ENCODE data around the gene RAB42. TPM values are rescaled to one million over a fixed set of nuclear protein-coding genes. Genes with fewer than 3 reads are reported as not detected.

The RAB42 gene
- total RNA-seq, 1 experiment from 2014 or later: 12.6 TPM

DNA sequence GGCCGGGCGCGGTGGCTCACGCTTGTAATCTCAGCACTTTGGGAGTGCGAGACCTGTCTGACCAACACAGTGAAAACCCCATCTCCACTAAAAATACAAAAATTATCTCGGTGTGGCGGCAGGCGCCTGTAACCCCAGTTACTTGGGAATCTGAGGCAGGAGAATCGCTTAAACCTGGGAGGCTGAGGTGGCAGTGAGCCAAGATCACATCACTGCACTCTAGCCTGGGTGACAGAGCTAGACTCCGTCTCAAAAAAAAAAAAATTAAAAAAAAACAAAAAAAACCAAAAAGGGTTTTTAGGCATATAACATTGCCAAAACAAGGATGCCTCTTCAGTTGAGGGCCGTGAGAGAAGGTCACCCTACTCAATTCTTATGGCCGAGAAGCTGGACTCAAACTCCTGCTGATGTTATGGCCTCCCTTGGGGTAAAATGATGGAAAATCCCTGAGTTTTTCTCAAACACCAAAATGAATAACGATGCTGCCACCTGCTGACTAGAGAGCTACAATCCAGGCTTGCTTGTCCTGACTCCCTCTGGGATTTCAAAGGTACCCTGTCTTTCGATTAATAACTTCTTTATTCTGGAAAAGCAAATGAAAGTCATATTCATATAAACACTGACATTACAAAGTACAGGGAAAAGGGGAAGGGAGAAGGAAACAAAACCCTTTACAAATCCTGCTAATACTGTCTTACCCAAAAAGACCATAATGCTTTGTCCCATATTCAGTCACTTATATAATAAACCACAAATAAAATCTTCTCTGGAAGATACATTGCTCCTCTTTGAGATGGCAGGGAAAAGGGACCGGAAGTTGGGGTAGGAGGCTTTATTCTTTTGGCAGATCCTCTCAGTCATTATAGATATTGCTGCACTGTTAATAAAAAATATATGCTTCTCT is 10.7 kb downstream of the RAB42 start:
- peak overlapping the region; percentile 91; the same call in 1 of the 2 replicates for H3K27ac Mint-ChIP-seq
- H3K36me3 Mint-ChIP-seq: peaks cover 14% of the 10 kb centered on the region
- no peaks in the 10 kb centered on the region for H3K9me3 Mint-ChIP-seq
- ChIA-PET POLR2A (interaction anchor here (0.8 to 1.8 kb wide), 5 partner anchors 21 to 91 kb away, joined by 3 to 16 read pairs (median 4); partner anchors contain the start of gene TAF12), CTCF (interaction anchor here (0.5 to 2.3 kb wide), 42 partner anchors 8 to 555 kb away, joined by 3 to 19 read pairs (median 4); partner anchors contain the start of genes GMEB1, PHACTR4 and TRNAU1AP)
- TF ChIP-seq FOXJ3 (CRISPR knock-in tag; IDR thresholded peaks at IDR 0.05; ENCODE audit: borderline replicate concordance) (no peak), FOXK1 (CRISPR knock-in tag; IDR thresholded peaks at IDR 0.05) (no peak), GRHL2 (CRISPR knock-in tag; IDR thresholded peaks at IDR 0.05; ENCODE audit: insufficient replicate concordance, severe bottlenecking) (no peak), ZBTB21 (CRISPR knock-in tag; IDR thresholded peaks at IDR 0.05; ENCODE audit: borderline replicate concordance) (no peak), ESRRA (CRISPR knock-in tag; IDR thresholded peaks at IDR 0.05; ENCODE audit: borderline replicate concordance) (no peak)
- TF ChIP-seq, protein P1, sequence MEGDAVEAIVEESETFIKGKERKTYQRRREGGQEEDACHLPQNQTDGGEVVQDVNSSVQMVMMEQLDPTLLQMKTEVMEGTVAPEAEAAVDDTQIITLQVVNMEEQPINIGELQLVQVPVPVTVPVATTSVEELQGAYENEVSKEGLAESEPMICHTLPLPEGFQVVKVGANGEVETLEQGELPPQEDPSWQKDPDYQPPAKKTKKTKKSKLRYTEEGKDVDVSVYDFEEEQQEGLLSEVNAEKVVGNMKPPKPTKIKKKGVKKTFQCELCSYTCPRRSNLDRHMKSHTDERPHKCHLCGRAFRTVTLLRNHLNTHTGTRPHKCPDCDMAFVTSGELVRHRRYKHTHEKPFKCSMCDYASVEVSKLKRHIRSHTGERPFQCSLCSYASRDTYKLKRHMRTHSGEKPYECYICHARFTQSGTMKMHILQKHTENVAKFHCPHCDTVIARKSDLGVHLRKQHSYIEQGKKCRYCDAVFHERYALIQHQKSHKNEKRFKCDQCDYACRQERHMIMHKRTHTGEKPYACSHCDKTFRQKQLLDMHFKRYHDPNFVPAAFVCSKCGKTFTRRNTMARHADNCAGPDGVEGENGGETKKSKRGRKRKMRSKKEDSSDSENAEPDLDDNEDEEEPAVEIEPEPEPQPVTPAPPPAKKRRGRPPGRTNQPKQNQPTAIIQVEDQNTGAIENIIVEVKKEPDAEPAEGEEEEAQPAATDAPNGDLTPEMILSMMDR (IDR thresholded peaks at IDR 0.05): peak; percentile 24; the same call in 1 of the 2 replicates
- ATAC-seq (peak; percentile 67), DNase-seq (ENCODE audit: low spot score) (peak; percentile 57)
- no peaks in the 10 kb centered on the region for H3K27me3 Mint-ChIP-seq (ENCODE audit: low read depth)
- peaks cover 23% of the 10 kb centered on the region for H3K4me1 Mint-ChIP-seq
- H3K4me3 Mint-ChIP-seq: no peak overlapping the region

DNA sequence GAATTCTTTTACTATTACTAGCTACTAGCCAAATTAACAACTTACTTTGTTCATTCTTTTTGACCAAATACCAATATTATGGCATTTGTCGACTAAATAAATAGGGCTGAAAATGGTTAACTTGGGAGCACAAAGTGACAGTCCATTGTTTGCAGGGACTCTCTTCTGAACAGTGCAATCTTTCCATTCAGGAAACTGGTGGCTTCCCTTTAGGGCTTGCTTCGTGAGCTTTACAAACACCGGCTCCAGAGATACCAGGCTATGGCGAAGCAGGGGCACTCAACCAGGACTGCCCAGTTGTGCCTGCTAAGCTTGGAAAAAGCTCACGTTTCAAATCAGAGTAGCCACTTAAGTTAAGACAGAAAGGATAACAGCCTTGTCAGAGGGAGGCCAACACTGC is 12.3 kb downstream of the RAB42 start:
- POLR2A ChIA-PET: interaction anchor here (1.8 kb wide), 1 partner anchor 23 kb away, joined by 4 read pairs; no protein-coding TSS in a partner anchor
- TF ChIP-seq SP1 (CRISPR knock-in tag; conservative IDR thresholded peaks at IDR 0.05) (no peak), ZNF121 (CRISPR knock-in tag; IDR thresholded peaks at IDR 0.05) (no peak), NFATC4 (CRISPR knock-in tag; IDR thresholded peaks at IDR 0.05) (no peak), GABPB1 (CRISPR knock-in tag; IDR thresholded peaks at IDR 0.05) (no peak), ZNF416 (CRISPR knock-in tag; IDR thresholded peaks at IDR 0.05) (no peak), ZNF232 (CRISPR knock-in tag; IDR thresholded peaks at IDR 0.05) (no peak), ZNF671 (CRISPR knock-in tag; IDR thresholded peaks at IDR 0.05) (no peak), CREM (CRISPR knock-in tag; IDR thresholded peaks at IDR 0.05) (no peak)
- TF ChIP-seq, protein P2, sequence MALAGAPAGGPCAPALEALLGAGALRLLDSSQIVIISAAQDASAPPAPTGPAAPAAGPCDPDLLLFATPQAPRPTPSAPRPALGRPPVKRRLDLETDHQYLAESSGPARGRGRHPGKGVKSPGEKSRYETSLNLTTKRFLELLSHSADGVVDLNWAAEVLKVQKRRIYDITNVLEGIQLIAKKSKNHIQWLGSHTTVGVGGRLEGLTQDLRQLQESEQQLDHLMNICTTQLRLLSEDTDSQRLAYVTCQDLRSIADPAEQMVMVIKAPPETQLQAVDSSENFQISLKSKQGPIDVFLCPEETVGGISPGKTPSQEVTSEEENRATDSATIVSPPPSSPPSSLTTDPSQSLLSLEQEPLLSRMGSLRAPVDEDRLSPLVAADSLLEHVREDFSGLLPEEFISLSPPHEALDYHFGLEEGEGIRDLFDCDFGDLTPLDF (CRISPR knock-in tag; IDR thresholded peaks at IDR 0.05): no peak
- TF ChIP-seq, protein P3, sequence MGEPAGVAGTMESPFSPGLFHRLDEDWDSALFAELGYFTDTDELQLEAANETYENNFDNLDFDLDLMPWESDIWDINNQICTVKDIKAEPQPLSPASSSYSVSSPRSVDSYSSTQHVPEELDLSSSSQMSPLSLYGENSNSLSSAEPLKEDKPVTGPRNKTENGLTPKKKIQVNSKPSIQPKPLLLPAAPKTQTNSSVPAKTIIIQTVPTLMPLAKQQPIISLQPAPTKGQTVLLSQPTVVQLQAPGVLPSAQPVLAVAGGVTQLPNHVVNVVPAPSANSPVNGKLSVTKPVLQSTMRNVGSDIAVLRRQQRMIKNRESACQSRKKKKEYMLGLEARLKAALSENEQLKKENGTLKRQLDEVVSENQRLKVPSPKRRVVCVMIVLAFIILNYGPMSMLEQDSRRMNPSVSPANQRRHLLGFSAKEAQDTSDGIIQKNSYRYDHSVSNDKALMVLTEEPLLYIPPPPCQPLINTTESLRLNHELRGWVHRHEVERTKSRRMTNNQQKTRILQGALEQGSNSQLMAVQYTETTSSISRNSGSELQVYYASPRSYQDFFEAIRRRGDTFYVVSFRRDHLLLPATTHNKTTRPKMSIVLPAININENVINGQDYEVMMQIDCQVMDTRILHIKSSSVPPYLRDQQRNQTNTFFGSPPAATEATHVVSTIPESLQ (CRISPR knock-in tag; IDR thresholded peaks at IDR 0.05): no peak
- Mint-ChIP-seq H3K36me3 (peaks cover 14% of the 10 kb centered on the region), H3K9me3 (no peaks in the 10 kb centered on the region), H3K27me3 (ENCODE audit: low read depth) (no peaks in the 10 kb centered on the region), H3K27ac (no peak overlapping the region), H3K4me1 (peaks cover 15% of the 10 kb centered on the region), H3K4me3 (no peak overlapping the region)
- DNase-seq (ENCODE audit: low spot score): no peak
- CTCF ChIA-PET: interaction anchor here (0.5 to 1.4 kb wide), 3 partner anchors 26 to 54 kb away, joined by 3 to 5 read pairs (median 3); no protein-coding TSS in a partner anchor
- no peak for ATAC-seq

- DNase-seq (ENCODE audit: low spot score): no peak
- no peaks in the 10 kb centered on the region for H3K27me3 Mint-ChIP-seq (ENCODE audit: low read depth)
- peaks cover 18% of the 10 kb centered on the region for H3K36me3 Mint-ChIP-seq
- H3K4me3 Mint-ChIP-seq: no peak overlapping the region
- peak overlapping the region; percentile 68; the same call in 1 of the 2 replicates for H3K27ac Mint-ChIP-seq
- H3K9me3 Mint-ChIP-seq: no peaks in the 10 kb centered on the region
- ChIA-PET POLR2A (interaction anchor here (1.8 kb wide), 1 partner anchor 23 kb away, joined by 4 read pairs; no protein-coding TSS in a partner anchor), CTCF (interaction anchor here (0.8 to 1.4 kb wide), 2 partner anchors 26 to 88 kb away, joined by 3 read pairs; no protein-coding TSS in a partner anchor)
- ATAC-seq: peak; percentile 43; the same call in 1 of the 2 replicates
- H3K4me1 Mint-ChIP-seq: peaks cover 11% of the 10 kb centered on the region
- TF ChIP-seq, protein P4, sequence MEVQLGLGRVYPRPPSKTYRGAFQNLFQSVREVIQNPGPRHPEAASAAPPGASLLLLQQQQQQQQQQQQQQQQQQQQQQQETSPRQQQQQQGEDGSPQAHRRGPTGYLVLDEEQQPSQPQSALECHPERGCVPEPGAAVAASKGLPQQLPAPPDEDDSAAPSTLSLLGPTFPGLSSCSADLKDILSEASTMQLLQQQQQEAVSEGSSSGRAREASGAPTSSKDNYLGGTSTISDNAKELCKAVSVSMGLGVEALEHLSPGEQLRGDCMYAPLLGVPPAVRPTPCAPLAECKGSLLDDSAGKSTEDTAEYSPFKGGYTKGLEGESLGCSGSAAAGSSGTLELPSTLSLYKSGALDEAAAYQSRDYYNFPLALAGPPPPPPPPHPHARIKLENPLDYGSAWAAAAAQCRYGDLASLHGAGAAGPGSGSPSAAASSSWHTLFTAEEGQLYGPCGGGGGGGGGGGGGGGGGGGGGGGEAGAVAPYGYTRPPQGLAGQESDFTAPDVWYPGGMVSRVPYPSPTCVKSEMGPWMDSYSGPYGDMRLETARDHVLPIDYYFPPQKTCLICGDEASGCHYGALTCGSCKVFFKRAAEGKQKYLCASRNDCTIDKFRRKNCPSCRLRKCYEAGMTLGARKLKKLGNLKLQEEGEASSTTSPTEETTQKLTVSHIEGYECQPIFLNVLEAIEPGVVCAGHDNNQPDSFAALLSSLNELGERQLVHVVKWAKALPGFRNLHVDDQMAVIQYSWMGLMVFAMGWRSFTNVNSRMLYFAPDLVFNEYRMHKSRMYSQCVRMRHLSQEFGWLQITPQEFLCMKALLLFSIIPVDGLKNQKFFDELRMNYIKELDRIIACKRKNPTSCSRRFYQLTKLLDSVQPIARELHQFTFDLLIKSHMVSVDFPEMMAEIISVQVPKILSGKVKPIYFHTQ (CRISPR knock-in tag; IDR thresholded peaks at IDR 0.05): no peak
- TF ChIP-seq, protein P5, sequence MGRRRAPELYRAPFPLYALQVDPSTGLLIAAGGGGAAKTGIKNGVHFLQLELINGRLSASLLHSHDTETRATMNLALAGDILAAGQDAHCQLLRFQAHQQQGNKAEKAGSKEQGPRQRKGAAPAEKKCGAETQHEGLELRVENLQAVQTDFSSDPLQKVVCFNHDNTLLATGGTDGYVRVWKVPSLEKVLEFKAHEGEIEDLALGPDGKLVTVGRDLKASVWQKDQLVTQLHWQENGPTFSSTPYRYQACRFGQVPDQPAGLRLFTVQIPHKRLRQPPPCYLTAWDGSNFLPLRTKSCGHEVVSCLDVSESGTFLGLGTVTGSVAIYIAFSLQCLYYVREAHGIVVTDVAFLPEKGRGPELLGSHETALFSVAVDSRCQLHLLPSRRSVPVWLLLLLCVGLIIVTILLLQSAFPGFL (CRISPR knock-in tag; IDR thresholded peaks at IDR 0.05; ENCODE audit: borderline replicate concordance): no peak
- no peak for TF ChIP-seq ETV6 (CRISPR knock-in tag; IDR thresholded peaks at IDR 0.05)
- TF ChIP-seq, protein P2 (CRISPR knock-in tag; IDR thresholded peaks at IDR 0.05): no peak
- TF ChIP-seq ATF1 (CRISPR knock-in tag; IDR thresholded peaks at IDR 0.05): no peak
Observed at GRCh38 chr1:28604962-28605361, 12.9 kb downstream of the RAB42 start.

Measured in WTC11 (cell line).